GM19035 (cell line): ENCODE data around the gene DEPP1.
A peak's percentile ranks its signal among the peaks of the same experiment; 100 is the strongest.

ENCODE experiments used
- ATAC-seq: cut with Tn5 transposase; IDR thresholded peaks from one replicate; pipeline ENCODE4 v1.9.1; 2021; ENCODE audit not compliant: unreplicated experiment

DEPP1 gene

DNA sequence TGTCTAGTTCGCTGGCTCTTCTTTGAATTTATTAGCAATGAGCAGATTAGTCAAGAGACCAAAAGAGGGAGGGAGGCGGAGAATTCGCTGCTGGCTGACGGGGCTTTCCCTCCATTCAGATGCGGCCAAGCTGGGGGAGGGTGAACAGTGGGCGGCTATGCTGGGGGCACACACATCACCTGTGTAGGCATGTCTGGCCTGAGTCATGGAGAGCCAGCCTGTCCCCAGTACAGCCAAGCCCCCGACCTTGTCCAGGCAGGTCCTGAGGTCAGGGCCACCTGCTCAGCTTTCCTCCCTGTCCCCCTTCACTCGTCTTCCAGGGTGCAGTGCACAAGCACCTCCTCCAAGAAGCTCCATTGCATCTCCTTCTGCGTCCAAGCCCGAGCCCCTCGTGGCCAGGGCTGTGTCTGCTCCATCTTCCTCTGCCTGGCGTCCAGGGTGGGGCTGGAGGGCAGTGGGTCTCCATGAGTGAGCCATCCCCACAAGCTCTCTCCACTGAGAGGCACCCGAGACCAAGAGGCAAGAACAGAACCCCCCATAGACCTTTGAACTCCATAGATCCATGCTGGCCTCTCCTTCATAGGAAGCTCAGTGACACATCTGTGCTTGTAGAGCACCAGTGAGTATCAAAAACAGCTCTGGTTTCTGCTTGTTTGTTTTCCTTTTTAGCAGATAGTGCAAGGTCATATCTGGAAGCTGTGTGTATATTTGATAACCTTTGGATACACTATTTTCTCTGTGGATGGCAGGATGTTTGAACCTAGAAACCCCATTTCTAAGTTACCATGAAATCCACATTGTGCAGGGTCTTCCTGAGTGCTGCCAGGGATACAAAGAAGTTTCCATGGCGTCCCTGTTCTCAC lies 1.9 kb upstream of the DEPP1 start:
- ATAC-seq = no peak

DNA sequence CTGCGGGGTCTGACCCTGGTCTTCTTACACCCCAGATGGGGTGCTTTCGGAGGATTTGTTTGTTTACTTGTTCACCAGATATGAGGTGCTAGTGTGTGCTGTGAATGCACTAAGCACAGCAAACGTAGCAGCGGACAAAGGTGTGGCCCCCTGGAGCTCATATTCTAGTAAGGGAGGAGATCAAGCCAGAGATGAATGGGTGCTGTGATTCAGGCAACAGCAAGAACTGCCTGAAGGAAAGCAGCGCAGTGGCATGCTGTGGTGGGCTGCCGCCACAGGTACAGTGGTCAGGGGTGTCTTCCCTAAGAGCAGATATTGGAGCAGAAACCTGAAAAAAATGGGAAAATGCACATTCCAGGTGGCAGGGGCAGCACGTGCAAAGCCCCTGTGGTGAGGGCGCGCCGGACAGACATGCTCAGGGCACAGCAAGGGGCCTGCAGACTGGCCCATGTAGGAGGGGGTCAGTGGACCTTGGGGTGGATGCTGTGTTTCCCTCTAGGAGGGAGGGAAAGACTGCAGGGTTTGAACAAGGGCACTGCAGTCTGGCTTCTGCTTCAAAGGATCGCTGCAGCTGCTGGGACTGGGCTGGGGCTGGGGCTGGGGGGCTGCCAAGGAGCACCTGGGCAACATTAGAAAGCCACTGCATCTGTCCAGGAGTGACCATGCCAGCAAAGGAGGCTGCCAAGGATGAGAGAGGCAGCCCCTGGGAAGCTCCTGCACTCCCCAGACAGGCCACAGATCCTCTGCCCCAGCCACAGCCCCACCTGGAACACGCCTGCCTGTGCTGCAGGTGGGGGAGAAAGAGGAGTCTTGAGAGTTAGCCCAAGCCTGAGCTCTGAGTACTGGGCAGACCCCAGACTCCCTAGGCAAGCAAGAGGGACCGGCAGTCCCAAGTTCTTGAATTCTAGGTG lies 927 bp upstream of the DEPP1 start:
- ATAC-seq = no peak

DNA sequence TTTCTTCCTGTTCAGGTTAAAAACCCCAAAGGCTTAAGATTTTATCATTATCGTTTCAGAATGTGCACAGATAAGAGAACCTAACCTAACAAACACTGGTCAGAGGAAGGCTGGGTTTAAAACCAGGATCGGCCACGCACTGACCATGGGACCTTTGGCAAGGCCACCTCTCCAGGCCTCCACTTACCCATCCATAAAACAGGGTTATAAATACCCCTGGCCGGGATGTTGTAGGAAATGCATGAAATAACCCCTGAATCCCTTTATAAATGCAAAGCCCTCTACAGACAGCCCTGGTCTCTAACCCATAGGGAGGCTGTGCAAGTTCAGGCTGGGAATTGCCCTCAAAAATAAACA lies 418 bp downstream of the DEPP1 start:
- ATAC-seq = no peak

DNA sequence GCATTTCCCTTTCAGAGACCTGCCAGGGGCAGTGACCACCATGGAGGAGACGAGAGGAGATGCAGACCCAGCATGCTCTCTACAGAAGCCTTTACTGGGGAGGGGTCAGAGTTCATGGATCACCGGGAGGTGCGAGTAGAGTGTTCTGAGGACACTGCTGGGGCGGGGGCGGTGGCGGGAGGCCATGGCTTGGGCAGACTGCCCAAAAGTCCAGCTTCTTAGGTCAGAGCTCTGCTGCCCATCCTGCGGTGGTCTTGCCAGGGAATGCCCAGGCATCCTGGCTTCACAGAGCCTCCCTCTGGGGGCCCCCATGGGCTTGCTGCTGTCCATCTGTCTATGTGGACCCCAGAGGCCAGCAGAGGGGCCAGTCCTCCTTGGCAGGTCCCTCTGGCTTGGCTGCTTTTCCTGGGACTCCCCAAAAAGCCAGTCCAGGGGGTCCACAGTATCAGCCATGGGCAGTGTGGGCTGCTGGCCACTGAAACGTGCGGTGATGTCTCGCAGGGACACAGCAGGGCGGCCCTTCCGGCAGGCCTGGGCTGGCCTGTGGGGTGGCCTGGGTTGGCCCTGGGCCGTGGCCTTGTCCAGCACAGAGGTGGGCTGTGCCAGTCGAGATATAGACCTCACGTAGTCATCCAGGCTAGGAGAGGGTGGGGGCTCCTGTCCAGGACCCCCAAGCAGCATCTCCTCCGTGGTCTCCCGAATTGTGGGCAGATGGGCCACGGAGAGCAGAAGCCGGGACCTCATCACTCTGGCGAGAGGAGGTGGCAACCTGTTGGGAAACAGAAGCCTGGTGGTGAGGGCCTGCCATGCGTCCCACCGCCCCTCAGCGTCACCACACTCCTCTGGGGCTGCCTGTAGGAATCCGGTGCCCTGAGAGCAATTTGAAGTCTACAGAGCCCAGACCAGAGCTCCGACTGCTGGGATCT lies 1.1 kb downstream of the DEPP1 start:
- no peak for ATAC-seq

DNA sequence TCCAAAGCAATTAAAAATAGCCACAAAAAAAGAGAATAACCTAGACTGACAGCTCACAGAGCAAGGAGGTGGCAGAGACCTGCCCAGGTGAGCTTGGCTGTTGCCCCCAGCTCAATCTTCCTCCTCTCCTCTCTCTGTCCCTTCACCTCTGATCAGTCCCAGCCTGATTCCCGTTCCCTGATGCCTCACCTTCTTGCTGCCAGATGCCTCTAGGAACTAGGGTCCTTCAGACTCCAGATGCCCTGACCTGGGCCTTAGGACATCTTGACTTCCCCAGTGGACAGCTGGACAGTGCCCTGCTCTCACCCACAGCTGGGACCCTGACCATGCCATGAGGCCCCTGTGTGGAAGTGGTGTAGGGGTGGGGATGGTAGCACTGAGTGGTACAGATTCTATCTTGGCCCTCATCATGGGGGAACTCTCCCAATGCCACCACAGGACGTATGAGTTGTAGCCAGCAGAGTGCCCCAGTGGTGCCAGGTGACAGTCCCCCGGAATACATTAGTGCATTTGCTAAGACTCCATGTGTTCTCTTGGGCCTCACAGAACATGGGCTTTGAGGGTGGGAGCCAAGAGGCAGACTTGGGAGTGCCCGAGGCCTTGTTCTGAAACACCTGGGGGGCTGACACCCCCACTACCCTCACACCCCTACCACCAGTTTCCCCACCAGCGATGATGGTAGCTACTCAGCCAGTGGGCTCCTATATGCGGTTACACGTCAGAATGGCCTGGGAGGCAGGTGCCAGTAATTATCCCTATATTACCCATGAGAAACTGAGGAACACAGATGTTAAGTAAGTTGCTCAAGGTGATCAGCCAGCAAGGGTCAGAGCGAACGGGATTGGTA lies 2.0 kb downstream of the DEPP1 start:
- ATAC-seq = no peak

DNA sequence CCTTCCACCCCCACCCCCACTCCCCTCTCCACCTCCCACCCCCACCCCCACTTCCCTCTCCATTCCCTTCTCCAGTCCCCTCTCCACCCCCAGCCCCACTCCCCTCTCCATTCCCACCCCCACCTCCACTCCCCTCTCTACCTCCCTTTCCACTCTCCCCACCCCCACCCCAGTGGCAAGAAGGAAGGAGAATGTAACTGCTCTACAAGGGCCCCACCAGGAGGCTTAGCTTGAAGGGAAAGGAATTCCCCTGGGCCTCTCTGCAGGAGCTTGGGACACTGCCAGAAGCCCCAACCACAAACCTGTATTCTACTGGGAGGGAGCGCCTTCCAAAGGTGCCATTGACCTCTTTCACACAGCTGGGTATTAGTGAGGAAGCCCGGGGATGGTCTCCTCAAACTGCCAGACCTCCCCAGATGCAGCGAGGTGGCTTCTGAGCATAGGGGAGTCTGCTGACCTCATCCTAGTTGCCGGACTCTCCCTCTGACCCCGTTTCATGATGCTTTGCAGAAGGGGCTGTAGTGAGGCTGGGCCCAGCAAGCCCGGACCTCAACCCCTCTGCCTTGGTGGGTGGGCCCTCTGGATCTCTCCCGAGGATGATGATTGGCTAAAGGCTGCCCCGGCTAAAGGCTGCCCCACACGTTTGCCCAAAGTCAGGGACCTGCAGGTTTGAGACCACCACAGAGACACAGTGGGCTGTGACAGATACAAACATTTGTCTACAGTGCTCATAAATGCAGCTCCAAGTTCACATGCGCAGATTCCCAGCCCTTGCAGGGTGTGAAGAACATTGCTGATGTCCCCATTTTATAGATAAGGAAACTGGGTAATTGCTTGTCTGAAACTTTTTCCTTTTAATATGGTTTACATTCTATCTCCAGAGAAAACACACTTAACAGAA lies 2.9 kb downstream of the DEPP1 start:
- no peak for ATAC-seq

DNA sequence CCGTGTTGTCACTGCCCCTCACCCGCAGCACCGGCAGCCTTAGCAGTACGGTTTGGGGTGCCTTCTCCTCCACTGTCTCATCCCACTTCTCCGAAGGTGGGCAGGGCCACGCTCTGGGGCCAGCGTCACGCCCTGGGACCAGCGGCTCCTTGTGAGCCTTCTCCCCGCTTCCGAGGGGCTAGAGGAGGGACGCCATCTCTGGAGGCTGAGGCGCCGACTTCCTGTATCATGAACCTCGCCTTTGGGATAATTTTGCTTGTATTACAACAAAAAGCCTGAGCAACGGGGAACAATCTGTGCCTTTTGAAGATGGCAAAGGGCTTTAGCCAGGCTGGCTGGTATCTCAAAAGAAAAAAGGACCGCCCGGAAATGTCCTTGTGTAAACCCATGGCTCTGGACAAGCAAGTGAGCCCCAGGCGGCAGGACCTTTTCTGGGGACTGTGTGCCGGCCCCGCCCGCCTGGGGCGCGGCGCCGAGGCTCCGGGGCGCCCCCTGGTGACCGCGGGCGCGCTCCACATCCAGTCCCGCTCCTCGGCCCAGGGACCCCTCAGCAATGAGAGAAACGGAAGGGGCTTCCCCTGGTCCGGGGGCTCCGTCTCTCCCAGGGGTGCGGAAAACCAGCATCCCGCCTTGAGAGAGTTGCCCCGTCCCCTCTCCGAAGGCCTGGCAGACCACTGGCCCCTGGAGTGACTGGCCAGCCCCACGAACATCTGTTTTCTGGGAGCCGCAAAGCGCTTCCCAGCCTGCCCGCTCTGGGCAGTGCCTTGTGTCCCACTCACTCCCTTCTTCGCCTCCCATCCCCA lies 3.8 kb downstream of the DEPP1 start:
- ATAC-seq = peak; percentile 89

DNA sequence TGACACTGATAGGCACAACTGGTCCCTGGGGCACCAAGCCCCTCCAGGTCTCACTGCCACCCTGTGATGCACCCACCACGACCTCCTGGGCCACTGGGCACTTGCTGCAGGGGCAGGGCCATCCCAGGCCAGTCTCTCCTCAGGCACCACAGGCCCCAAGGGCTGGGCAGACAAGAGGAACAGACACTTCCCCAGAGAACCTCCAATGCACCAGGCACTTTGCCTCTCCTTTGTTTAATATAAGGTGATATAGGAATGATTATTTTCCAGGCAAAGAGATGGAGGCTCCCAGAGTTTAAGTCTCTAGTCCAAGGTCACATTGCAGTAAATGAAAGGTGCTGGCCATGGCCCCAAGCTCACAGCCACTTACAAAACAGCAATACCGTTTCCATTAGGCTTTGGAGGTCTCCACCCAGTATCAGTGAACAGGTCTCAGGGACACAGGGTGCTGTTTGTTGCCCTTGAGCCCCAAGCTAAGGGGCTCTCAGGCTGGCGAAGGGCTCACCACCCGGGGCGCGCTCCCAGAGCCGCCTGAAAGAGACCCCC lies 4.5 kb downstream of the DEPP1 start:
- ATAC-seq = no peak

DNA sequence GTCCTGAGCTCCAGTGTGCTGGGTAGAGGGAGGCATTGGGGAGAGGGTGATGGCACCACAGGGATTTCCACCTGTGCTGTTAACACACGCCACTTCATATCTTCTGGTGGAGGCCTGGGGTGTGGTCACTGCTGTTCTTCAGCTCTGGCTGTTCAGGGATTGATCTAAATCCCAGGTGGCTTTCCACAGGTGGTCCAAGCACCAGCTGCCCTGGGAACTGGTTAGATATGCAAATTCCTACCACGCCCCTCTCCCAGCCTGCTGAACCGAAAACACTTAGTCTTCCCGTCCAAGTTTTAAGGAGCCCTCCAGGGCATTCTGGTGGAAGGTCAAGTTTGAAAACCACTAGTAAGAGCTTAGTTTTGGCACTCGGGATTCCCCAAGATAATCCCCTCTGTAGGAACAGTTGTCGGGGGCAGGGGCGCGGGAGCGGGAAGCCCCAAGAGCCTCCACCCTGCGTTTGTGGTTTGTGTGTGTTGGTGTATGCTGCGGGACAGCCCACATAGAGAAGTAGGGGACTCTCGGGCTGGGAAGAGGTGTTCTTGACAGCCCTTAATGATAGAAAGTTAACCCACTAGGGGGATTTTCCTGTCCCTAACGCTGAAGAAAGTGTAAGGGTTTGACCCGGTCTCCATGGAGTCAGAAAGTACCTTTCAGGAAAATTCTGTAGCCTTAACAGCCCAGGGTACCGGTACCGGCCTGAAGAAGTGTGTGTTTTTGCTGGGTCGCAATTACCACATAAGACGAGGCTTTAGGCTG lies 5.1 kb downstream of the DEPP1 start:
- no peak for ATAC-seq

DNA sequence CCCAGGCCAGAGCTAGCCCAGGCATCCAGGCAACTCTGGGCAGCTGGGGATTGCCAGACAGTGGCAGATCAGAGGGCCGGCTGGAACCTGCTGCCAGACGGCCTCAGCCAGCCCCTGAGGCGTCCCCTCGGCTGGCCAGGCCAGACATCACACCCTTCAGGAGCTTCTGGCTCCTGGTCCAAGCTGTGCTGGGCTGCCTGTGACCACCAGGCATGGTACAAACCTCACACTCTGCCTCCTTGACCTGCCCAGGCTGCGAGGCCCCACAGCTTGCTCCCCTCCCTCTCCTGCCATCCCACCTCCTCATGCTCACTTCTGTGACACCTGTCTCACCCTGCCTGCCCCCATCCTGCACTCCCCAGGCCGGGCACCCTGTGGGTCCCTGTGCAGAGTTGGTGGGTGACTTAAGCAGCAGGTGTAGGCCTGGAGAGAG lies 5.7 kb downstream of the DEPP1 start:
- ATAC-seq = no peak

DNA sequence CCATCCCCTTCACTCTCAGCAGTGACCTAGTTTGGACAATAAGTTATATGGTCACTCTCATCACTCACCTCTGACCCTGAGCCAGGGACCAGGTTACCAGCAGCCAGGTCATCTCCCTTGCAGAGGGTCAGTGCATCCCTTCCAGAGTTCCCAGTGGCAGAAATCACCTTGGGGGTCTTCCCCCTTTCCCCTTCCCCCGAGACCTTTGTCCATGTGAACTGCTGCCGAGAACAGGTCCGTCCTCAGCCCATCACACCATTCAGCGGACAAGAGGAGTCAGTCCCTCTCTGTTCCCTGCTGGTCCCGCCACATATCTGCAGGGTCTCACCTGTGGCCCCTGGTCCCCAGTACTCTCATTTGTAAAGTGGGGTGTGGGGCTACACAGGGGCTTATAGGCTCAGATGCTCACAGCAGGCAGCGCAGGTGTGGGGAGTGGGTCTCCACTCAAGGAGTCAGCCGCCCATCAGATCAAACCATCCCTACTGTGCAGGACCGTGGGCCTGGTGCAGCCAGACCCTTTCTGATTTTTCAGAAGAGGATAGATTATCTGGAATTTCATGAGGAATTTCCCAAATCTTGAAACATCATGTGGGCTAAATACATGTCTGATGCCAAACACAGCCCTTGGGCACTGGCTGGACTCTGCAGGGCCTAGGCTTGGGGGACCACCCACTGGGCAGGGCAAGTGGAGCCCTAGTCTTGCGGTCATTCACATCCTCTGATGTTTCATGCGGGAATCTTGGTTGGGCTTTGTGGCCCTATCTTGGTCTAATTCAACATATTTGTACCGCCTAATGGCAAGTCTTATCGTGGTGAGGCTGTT lies 6.5 kb downstream of the DEPP1 start:
- no peak for ATAC-seq

DNA sequence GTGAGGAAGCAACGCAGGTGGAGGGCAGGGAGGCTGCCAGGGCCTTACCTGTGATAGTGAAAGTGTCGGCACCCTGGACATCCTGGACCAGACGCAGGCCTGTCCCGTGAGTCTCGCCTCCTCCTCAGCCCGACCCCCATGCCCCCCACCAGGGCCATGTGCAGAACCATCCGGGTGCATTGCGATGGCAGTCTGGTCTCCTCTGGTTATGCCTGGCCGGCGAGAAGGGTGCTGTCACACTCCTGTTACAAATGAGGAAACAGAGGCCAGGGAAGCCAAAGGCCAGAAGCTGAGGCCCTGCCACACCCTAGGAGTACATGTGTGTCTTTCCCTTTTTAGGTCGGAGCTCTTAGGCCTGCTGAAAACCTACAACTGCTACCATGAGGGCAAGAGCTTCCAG lies 7.2 kb downstream of the DEPP1 start:
- no peak for ATAC-seq

DNA sequence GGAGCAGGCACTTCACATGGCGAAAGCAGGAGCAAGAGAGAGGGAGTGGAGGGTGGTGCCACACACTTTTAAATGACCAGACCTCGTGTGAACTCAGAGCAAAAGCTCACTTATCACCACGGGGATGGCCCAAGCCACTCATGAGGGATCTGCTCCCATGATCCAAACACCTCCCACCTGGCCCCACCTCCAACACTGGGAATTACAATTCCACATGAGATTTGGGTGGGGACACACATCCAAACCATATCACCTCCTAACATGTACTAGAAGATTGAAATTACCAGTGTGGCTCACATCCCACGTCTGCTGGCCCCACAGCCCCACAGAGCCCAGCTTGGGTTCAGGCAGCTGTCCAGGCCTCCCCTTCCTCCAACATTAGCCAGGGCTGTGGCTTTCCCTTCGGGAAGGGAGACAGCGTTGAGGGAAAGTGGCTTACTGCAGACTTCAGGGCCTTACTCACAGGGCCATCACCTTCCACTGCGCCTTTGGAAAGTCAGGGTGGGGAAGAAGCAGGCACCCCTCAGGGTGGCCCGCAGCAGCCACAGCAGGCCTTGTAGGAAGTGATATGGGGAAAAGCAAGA lies 7.7 kb downstream of the DEPP1 start:
- ATAC-seq = no peak

DNA sequence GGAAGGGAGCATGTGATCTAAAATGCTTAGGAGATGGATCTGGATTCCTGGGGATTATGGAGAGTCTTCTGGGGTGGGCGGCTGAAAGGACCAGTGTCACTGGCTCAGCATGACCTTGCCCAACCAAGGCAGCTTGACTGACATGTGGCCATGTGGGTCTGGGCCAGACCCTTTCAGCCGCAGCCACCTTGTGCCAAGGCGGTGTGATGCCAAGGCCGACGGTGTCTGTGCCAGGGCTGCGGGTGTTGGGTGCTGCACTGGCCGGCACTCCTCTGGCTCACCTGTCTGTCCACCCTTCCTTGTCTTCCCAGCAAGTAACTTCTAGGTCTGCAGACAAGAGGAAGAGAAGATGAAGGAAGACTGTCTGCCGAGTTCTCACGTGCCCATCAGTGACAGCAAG lies 8.8 kb downstream of the DEPP1 start:
- ATAC-seq = no peak

DNA sequence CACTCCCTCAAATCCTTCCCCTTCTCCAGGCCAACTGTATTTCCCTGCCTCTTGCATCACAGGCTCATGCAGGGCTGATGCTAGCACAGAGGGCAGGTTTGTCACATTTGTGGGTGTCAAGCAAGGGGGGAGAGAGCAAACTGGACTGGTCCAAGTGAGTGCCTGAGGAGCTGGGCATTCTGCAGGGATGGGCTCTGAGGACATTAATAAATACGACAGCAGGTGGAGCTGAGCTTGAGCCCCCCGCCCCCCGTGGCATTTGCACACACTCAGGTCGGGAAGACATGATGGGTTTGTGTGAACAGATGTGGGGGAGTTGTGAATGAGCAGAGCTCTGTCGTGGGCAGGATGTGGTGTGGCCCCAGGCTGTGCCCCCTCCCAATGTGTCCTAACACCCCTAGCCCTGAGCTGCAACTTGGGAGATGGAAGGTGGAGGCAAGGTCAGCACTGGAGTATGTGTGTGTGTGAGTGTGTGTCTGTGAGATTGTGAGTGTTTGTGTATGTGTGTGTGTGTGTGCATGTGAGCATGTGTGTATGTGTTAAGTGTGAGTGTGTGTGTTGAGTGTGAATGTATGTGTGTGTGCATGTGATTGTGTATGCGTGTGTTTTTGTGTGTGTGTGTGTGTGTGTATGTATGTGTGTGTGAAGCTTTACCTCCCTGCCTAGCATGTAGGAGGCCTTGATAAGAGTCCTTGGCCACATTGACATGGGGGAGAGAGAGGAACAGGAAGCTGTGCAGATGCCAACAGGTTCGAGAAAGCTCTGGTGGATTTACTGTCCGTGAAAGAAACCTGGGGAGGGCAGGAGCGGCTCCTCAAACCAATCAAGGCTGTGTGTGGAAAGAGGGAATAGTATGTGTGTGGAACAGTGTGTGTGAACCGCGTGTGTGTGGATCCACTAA lies 9.9 kb downstream of the DEPP1 start:
- no peak for ATAC-seq
